Measurements from ENCODE around the gene TCTN2.

Gene TCTN2

GRCh38 chr12:123741937-123742572, 71.1 kb downstream of the TCTN2 start:
- no peak for DNase-seq (ENCODE audit: low read depth)

- no peak for DNase-seq (ENCODE audit: low read depth)
Observed at GRCh38 chr12:123743002-123743401, 72.1 kb downstream of the TCTN2 start.

GRCh38 chr12:123744836-123745235, 73.9 kb downstream of the TCTN2 start:
- DNase-seq (ENCODE audit: low read depth) = no peak

- no peak for DNase-seq (ENCODE audit: low read depth)
Observed at GRCh38 chr12:123747309-123747708, 76.4 kb downstream of the TCTN2 start.

GRCh38 chr12:123748161-123748560, 77.2 kb downstream of the TCTN2 start:
- no peak for DNase-seq (ENCODE audit: low read depth)

- no peak for DNase-seq (ENCODE audit: low read depth)
Observed at GRCh38 chr12:123748661-123749060, 77.7 kb downstream of the TCTN2 start.

- no peak for DNase-seq (ENCODE audit: low read depth)
Observed at GRCh38 chr12:123749355-123749754, 78.4 kb downstream of the TCTN2 start.

- no peak for DNase-seq (ENCODE audit: low read depth)
Observed at GRCh38 chr12:123750159-123750656, 79.3 kb downstream of the TCTN2 start.

GRCh38 chr12:123752046-123752445, 81.1 kb downstream of the TCTN2 start:
- DNase-seq (ENCODE audit: low read depth) = no peak

GRCh38 chr12:123754041-123754772, 83.3 kb downstream of the TCTN2 start:
- no peak for DNase-seq (ENCODE audit: low read depth)

- DNase-seq (ENCODE audit: low read depth) = peak; percentile 58
Observed at GRCh38 chr12:123757561-123757960, 86.6 kb downstream of the TCTN2 start.
